KG1 (cell line): ENCODE data around the gene ALDH1L1.
A peak's percentile ranks its signal among the peaks of the same experiment; 100 is the strongest.

ENCODE experiments used
- DNase-seq: peaks from one replicate; lab custom pipeline; 2025; lab: John Stamatoyannopoulos, UW

ALDH1L1 gene

DNA sequence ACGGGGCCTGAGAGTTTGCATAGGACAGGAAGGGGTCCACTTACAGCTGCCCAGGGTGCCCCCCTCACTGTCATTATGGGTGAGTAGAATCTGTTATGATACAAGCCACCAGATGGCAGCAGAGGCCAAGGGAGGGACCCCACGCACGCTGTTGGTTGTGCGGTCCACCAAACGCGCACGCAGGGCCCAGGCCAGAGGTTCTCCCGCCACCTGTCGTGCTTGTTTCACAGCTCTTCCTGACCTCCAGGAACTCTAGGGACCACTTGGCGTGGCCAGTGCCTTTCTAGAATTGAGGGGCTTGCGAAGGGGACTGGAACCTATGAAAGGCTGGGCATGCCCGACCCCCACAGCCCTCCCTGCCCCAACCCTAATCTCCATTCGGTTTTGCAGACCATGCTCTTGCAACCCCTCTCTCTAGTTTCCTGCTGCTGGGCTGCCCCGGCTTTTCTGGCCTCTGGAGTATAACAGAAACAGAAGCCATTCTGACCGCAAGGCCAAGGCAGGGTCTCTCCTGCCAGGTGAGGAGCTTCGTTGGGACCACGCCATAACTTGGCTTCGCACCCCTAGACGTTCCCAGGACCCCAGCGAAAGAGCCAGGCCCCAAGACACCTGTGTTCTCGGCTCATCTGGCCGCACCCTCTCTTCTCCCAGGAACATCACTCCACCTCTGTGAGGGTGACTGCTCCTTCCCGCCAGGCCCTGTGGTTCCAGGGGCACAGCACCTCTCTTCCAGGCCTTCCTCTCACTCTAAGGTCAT lies 46.0 kb downstream of the ALDH1L1 start:
- DNase-seq, result peak; percentile 24

DNA sequence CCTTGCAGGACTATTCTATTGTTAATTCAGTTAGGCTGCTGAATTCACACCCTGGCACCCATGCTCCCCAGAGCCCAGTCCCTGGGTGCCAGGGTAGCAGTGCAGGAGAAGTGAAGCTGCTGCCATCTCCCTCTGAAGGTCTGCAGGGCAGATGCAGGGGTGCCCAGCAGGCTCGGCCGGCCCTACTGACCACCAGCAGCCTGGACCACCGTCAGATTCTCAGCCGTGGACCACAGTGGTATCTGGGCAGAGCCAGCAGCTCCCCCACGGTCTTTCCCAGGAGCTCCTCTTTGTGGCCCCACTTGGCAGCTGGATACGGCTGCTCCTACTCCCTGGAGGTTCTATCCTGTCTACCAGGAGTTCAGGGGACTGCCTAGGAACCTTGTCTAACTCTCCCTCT lies 46.8 kb downstream of the ALDH1L1 start:
- no peak for DNase-seq

GRCh38 chr3:126132751-126133511 lies 47.5 kb downstream of the ALDH1L1 start:
- DNase-seq, result no peak

GRCh38 chr3:126131881-126132750 lies 48.3 kb downstream of the ALDH1L1 start:
- DNase-seq, result no peak

DNA sequence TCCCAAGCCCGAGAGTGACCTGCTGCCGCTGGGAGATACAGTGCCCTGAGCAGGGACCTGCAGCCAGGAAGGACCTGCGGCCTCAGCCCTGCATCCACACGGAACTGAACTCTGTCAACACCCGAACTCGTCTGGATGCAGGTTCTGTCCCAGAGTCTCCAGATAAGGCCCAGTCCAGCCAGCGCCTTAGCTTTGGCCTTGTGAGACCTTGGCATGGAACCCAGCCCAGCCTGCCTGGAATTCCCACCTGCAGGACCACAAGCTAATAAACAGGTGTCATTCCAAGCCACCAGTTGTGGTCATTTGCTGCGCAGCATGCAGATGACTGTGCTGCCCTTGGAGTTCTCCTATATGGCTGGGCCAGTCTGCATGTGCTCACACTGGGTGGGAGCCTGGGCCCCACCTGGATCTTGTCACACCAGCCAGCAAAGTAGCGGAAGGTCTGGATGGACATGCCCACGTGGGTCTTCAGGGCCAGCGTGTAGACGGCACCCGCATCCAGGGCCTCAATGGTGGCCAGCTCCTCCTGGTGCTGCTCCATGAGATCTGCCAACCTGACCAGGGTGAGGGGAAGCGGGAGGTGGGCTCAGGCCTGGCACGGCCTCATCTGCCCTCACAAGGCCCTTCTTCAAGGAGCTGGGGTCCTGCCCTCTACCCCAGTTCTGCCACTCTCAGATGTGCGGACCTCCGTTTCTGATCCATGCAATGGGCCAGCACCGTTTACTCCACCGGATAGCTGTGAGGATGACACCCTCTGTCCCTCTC lies 49.2 kb downstream of the ALDH1L1 start:
- DNase-seq, result no peak

DNA sequence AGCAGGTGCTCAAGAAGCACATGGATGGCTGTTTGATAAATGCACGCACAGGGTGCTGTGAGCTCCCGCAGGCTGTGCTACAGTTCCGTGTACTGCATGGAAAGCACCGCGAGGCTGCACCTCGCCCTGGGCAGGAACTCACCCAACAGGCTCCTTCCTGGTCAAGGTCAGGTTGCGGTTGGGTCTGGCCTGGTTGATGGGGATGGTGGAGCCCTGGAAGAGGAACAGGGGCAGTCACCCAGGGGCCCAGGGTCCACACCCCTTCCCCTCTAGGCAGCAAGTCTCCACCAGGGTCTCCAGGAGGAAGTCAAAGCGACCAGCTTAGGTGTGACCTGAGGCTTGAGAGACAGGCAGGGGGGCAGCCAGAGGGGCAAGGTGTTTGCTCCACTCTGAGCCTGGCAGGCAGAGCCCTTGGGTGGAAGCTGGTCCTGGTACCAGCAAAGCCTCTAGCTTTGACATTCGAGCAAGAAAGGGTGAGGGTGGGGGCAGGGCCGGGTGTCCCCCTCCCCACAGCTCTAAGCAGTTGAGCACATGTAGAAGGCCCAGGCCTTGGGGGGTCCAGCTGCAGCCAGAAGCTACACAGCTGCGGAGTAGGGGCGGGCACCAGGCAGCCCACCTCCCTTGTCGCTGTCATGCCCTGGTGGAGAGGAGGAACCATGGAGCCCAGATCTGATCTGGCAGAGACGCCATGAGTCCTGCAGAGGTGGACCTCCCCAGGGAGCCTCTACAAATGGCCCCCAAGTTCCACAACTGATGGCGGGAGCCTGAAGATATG lies 50.1 kb downstream of the ALDH1L1 start:
- DNase-seq, result no peak

DNA sequence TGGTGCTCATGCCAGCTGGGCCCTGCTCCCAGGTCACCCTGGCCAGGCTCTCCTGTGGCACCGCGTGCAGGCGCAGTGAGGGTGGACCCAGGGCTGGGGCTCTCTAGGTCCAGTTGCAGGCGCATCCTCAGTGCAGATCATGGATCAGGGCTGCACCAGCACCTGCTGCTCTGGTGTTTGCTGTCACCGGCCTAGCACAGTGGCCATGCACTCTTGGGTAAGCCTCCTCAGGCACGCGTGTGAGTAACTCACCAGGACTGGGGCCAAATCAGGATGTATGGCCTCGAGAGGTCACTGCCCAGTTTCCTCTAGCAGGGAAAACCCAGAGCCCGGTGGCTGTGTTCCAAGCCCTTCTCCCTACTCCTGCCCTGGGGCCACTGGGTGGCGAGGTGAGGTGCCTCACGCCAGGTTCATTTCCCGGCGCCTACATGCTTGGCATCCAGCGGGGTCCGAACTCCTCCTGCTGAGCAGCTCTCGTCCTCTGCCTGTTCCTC lies 50.9 kb downstream of the ALDH1L1 start:
- DNase-seq, result no peak

GRCh38 chr3:126128504-126129397 lies 51.6 kb downstream of the ALDH1L1 start:
- no peak for DNase-seq

DNA sequence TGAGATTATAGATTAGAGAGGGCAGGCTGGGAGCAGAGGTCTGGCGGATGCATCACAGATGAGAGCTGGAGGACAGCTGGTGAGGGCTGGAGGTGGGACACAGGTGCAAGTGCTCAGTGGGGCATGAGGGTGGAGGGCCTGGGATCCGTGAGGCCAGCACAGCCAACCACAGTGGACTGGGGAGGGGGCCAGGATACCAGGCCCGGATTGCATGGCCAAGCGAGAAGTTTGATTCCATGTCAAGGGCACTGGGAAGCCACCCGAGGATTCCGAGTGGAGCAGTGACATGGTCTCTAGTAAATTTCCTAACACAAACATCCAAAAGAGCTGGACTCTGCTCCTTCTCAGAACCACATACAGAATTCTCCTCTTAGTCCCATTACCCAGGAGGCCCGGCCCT lies 52.5 kb downstream of the ALDH1L1 start:
- DNase-seq, result no peak

DNA sequence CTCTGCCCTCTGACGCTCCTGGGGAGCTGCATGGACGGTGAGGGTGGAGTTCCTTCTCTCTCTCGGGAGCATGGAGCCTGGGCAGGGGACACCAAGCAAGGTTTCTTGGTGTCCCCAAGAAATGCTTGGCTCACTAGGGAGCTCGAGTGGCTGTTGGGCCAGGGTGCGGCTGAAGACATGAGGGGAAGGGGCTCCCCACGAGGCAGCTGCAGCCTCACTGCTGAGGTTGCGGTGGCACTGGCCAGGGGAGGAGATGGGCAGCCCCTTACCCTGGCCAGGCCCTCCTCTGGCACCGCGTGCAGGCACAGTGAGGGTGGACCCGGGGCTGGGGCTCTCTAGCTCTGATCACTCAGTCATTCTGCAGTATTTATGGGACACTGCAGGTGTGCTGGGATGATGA lies 52.9 kb downstream of the ALDH1L1 start:
- no peak for DNase-seq

GRCh38 chr3:126126811-126127431 lies 53.5 kb downstream of the ALDH1L1 start:
- no peak for DNase-seq

- no peak for DNase-seq
Observed at GRCh38 chr3:126126286-126126685, 54.1 kb downstream of the ALDH1L1 start.

DNA sequence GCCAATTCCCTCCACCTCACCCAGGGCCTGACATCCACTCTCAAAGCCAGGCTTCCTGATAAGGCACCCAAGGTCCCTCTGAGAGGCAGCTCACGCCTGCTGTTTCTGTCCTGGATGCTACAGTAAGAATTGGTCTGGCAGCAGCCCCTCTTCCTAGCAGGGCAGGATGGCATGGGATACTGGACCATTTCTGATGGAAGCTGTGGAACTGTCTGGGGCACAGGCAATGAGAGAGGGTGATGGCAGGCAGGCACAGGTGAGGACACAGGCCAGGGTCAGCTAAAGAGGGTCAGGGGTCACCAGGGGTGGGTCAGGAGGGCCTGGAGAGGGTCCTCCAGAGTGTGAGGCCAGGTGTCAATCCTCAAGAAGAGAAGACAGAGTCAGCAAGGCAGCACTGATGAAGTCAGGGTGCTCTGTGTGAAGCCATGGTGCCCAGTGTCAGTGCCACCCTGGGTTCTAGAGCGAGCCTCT lies 54.6 kb downstream of the ALDH1L1 start:
- no peak for DNase-seq

GRCh38 chr3:126125341-126125740 lies 55.0 kb downstream of the ALDH1L1 start:
- DNase-seq, result no peak

GRCh38 chr3:126124896-126125295 lies 55.5 kb downstream of the ALDH1L1 start:
- DNase-seq, result no peak

- DNase-seq, result no peak
Observed at GRCh38 chr3:126124148-126124868, 56.1 kb downstream of the ALDH1L1 start.

- DNase-seq, result no peak
Observed at GRCh38 chr3:126121632-126122031, 58.8 kb downstream of the ALDH1L1 start.

- no peak for DNase-seq
Observed at GRCh38 chr3:126121074-126121473, 59.3 kb downstream of the ALDH1L1 start.
